NCI-H510A (cell line): Measurements from ENCODE around the gene SLC39A10.
"Not testable (repeated sequence)": the region's sequence is repeated elsewhere in the genome, so short reads cannot be mapped to it uniquely, and the experiment has no call there.

ENCODE experiments used
- DNase-seq: peaks from one replicate; lab custom pipeline; 2025; lab: John Stamatoyannopoulos, UW

The SLC39A10 gene, protein sequence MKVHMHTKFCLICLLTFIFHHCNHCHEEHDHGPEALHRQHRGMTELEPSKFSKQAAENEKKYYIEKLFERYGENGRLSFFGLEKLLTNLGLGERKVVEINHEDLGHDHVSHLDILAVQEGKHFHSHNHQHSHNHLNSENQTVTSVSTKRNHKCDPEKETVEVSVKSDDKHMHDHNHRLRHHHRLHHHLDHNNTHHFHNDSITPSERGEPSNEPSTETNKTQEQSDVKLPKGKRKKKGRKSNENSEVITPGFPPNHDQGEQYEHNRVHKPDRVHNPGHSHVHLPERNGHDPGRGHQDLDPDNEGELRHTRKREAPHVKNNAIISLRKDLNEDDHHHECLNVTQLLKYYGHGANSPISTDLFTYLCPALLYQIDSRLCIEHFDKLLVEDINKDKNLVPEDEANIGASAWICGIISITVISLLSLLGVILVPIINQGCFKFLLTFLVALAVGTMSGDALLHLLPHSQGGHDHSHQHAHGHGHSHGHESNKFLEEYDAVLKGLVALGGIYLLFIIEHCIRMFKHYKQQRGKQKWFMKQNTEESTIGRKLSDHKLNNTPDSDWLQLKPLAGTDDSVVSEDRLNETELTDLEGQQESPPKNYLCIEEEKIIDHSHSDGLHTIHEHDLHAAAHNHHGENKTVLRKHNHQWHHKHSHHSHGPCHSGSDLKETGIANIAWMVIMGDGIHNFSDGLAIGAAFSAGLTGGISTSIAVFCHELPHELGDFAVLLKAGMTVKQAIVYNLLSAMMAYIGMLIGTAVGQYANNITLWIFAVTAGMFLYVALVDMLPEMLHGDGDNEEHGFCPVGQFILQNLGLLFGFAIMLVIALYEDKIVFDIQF

DNA sequence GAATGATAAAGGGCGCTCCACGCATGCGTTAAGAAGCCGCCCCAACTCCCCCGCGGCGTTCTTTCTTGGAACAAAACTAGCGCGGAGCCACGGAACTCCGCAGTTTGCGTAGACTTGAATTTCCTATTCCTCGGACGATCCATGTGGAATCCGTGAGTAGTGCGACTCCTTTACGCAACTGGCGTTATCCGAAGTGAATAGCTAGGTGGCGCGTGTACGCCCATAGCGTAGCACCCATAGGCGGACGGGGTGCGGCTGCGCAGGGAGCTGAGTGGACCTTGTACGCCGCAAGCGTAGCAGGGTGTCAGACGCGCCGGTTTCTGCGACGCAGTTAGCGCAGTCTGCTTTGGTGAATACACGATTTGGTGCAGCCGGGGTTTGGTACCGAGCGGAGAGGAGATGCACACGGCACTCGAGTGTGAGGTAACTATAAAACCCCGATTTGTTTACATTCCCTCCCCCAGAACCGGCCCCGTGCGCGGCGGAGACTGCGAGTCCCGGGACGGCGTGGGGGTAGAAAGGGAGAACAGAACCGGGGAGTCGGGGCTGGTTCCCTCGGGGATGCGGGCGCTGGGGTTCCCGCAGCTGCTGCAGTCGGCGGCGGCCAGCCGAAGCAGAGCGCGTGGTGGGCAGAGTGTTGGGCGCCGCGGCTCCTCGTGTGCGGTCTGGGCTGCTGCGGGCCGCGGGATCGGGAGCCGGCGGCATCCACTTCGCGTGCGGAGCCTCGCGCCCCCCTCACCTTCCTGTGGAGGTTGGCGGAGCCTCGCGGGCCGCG is at the start of gene SLC39A10:
SLC39A10 (plus strand) TSS at position 368 of the 775 bp plus-strand sequence. CDS start 22,817 bp downstream, outside the sequence.
- DNase-seq = peak; percentile 92

DNA sequence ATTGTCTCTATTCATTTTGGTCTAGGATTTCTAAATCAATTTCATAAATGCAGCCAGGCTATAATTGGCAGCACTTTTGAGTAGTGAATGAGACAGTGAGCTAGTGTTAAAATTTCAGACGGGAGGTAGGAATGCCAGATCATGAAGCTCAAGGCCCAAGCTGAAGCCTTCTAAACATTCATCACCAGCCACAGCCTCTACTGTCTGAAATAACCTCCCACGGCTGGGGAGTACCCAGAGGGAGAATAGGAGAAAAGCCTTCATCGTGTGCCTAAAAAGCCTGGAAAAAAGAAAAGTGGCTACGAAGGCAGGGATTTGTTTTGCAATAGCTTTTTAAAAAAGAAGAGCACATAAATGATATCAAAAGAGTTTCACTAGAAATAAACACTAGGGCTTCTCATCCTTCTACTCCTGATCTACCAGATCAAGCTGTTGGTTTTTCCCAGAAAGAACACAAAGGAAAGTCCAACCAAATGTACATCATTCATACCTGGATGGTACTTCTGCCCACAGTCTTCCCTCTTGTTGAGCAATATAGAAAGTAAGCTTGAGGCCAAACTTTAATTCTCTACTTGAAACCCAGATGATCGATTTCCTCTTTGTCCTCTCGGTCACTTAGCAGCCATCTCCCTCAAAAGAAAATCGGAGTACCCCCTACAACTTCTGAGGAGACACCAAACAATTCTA is 48.1 kb upstream of the SLC39A10 start:
- DNase-seq = no peak

DNA sequence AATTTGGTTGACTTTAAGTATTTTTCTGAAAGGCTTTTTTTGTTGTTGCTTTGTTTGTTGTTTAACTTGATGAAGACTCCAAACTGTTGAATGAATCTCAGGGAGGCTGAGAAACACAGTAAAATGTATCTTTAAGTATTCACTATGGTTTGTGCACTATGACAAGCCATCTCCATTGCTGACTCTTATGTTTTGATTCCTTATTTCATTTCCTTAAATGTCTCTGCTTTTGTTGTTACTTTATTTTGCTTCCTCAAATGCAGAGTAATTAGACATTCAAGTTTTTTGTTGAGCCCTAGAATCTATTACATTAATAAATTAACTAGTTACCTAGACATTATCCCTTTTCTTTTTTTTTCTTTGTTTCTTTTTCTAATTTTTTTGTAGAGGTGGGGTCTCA is 46.3 kb upstream of the SLC39A10 start:
- no peak for DNase-seq

DNA sequence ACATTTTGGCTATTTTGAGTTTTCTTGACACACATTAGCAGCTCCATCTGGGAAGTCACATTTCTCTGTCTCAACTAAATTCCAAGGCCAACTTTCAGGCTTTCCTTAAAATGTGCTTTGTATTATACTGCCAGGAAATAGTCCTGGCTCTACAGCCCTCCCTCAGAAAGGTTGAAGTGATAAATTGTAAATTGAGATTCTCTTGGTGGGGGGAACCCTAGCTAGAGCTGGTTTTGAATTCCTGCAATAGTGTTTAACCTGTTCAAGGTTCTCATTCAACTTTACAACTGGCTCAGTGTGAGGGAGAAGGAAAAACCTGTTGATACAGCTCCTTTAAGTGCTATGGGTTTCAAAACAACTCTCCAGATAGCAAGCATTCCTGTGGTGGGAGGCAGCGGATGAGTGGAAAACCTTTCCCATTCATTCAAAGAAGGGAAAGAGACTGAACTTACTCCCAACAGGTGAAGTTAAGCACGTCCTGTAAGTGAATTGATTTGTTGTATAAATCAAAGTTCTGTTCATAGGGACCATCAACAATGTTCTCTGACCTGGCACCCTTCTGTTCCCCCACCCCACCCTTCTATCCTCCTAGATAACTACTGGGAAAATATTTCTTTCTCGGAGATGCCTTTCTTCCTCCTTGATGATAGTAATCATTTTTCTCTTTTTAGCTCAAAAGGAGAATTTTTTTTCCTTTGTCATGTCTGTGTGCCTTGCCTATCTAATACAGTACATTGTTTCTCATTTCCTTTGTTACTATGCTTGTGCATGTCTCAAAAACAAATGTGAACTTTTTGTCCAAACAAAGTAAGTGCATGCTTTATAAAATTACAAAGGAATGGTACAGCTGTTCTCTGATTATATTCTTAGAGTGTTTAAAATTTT is 44.2 kb upstream of the SLC39A10 start:
- no peak for DNase-seq

DNA sequence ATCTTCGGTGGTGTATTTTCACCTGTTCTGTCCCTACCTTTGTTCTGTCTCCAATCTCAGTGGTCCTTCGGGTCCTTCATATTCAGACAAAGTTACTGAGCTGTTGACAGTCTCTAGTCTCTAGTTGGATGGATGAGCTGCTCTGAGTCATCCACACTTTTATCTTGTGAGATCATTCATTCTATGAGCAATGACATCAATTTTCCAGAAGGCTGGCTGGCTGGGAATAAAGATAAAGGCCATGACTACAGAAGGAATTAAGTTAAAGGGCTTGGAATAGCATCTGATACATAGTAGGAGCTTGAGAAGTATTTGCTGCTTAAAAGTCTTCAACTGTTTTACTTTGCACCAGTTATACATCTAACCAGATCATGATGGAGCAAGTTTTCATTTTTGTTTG is 43.1 kb upstream of the SLC39A10 start:
- no peak for DNase-seq

DNA sequence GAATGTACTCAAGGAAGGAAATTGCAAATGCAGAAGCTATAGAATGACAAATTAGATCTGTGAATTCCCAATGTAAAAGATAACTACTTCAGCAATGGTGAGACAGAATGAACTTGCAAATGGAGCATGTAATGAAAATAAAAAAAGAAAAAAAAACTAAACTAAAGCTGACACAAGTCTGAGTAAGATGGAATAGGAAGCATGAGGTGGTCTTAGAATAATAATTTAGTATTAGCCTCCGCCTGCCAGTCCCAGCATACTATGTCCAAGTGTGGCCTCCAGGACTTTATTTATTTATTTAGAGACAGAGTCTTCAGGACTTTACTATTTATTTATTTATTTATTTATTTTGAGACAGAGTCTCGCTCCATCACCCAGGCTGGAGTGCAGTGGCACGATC is 37.4 kb upstream of the SLC39A10 start:
- DNase-seq = no peak

DNA sequence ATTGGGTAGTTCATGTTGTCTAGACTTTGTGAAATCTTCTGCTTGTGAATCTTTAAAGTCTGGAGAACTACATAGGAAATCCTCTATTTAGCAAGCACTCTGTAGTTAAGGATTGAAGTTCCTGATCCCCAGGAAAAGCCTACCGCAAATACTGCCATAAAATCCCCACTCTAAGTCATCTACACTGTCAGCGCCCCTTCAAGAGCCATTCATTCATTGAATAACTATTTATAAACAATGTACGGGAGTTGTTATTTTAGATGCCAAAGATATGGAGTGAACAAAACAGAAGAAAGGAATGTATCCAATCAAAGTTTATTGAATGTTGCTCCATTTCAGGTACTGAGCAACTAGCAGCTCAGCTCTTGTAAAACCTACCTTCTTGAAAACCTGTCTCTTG is 36.5 kb upstream of the SLC39A10 start:
- no peak for DNase-seq

DNA sequence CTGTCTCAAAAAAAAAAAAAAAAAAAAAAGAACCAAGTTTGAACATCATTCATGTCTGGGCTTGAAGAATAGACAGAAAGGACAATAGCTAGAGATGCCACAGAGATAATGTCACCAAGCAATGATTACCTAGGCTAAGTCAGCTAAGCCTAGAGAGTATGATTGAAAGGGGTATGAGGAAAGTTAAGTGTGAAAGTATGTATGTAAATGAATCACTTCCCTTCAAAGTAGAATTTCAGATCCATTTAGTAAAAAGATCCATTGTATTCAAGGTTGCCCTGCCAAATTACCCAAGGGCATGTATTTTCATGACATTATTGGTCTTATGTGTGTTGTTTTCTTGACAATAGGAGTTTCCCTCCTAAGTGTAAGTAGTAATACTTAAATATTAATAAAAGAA is 34.1 kb upstream of the SLC39A10 start:
- no peak for DNase-seq

DNA sequence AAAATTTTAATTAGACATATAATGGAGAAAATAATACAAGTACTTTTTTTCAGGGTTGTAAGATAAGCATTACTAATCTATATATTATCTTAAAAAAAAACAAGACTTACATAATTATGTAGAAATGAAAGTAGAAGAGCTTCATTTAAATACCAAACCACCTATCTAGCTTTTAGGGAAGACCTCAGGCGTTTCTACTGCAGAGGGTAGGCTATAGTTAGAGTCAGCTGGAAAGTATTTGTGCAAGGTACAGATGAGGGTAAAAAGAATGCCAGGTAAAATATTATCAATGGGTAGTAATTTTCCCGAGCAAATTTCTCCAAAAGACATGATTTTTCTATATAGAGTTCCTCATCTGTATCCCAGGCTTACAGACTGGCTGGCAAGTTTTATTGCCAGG is 30.5 kb upstream of the SLC39A10 start:
- no peak for DNase-seq

DNA sequence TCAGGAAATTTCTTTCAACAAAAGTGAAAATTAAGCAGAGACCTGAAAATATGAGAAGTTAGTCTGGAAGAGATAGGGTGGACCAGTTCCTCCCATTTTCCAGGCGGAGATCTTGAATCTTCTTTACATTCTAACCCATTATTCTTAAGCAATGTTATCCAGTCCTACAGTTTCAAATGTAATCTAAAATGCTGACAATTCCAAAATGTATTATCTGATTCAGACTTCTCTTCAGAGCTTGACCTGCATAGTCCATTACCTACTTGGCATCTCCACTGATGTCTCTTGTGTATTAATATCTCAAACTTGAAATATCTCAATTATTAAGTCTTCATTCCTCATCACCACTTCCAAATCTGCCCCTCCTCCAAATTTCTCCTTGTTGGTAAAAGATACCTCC is 28.4 kb upstream of the SLC39A10 start:
- DNase-seq = no peak

DNA sequence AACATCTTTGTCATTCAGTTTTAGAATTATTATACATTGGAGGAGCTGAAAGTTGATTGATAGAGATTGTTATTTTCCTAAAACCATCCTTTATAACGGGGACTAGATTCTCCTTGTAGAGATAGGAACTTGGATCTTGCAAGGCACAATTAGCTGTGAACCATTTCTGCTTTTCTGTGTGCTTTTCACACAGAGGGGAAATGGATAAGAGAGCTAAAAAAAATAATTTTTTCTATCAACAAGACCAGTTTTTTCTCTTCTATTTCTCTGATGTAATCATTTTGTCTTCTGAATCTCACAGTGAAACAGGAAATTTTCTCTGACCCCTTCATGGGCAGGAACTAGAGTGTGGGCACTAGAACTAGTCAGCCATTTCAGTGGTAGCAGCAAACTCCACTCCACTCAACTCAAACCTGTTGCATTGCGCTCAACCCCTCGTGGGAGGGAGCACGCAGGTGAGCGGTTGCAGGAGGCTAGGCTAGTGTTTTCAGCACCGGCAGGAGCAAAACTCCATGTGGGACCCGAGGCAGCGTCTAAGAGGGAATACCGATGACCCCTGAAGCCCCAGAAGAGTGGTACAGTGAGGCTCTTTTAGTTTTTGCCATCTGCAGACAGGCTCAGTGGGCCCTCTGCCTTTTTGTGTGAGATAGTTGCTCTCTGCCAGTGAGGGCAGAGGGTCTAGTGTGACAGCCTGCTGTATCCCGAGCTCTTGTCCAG is 24.0 kb upstream of the SLC39A10 start:
- DNase-seq = no peak

DNA sequence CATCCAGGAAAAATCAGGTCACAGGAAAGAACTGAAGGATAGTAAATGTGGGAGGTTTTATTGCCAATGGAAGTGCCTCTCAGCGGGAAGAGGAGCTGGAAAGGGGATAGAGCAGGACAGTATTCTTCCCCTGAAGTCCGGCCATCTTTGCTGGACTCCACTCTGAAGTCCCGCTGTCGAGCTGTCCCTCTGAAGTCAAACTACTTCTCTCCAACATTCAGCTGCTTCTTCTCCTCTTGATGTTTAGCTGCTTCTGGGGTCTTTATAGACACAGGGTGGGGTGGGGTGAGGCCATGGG is 23.5 kb upstream of the SLC39A10 start:
- no peak for DNase-seq

DNA sequence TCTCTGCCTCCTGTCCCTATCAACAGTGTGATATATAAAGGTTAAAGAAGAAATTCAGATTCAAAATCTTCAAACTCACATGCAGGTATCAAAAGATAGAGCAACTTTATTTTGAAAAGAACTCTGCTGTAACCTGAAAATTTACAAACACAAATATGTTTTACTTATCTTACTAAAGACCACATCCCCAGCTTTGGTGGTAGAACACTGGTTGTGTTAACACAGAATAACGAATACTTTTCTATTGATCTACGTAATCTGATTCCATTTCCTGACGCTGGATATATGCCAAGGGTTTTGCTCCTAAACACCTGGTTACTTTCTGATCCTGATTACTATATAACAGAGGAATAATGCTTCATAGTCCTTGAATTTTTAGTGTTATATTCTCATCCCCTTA is 23.1 kb upstream of the SLC39A10 start:
- DNase-seq = no peak

DNA sequence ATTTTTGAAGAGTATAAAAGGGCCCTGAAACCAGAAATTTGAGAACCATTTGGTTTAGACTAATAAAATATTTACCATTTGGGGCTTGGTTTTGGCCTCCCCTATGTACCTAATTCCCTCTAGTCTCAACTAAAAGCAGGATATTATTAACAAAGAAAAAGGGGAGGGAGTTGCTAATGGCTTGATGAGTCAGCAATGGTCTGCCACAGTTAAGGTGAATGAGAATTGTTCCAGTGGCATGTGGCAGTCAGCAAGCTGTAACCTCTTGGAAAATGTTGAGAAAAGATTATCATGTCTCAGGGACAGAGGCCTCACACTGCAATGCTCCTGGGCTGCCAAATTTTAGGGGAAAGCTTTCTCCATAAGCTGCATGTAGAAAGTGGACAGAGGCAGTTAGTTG is 20.1 kb upstream of the SLC39A10 start:
- DNase-seq = no peak

DNA sequence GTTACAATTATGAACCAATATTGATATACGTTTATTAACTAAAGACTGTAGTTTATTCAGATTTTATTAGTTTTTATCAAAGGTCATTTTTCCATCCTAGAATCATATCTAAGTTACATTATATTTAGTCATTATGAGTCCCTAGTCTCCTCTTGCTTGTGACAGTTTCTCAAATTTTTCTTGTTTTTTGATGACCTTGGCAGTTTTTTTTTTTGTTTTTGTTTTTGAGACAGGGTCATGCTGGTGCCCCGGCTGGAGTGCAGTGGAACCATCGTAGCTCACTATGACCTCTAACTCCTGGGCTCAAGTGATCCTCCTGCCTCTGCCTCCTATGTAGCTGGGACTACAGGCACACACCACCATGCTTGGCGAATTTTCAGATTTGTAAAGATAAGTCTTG is 18.3 kb upstream of the SLC39A10 start:
- no peak for DNase-seq

DNA sequence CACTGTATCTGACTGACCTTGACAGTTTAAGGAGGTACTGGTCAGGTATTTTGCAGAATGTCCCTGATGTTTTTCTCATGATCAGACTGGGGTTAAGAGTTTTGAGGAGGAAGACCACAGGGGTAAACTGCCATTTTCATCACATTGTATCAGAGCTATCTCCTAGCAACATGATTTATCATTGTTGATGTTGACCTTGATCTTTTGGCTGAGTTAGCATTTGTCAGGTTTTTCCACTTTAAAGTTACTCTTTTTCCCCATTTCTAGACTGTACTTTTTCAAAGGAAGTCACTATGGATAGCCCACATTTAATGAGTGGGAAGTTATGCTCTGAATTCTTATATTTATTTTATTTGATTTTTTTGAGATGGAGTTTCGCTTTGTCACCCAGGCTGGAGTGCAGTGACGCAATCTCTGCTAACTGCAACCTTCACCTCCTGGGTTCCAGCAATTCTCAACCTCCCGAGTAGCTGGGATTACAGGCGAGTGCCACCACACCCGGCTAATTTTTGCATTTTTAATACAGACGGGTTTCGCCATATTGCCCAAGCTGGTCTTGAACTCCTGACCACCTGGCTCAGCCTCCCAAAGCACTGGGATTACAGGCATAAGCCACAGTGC is 17.7 kb upstream of the SLC39A10 start:
- DNase-seq = no peak

DNA sequence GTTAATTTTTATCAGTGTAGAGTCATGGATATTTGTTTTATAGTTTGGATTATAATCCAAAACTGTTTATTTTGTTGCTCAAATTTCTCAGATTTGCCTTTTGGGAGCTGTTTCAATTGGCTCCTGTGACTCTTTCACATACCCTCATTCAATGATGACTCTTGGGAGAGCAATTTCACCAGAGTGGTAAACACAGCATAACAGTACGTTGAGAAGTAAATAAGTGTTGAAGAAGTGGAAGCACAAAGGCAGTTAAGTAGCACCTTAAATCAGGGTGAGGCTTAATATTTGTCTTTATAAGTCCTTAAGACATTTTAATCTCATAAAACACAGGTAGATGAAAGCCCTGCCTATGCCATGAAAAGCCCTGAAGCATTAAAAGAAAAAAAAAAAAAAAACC is 17.1 kb upstream of the SLC39A10 start:
- no peak for DNase-seq

DNA sequence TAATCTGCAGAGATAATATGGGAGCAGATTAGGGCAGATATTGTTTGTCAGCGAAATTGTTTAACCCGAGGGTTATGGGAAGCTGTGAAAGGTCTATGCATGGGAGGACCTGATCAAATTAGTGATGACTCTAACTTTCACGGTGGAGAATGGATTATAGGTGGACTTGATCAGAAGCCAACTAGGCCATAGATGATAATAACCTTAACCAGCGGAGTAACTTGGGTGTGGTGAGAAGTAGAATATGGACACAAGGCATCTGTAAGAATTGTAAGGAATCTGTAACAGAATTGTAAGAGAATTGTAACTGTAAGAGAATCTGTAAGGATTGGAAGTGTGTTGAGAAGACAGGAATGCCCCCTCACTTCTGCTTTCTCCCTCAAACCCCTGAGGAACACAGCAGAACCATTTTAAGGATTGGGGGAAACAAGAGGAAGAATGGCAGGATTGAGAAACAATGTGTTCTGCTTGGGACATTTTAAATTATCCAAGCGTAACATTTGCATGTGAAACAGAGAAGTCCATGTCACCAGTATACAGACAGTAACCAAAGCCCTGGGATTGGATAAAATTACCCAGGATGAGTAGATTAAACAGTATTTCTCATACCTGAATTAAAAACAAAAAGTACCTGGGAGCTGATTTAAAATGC is 14.9 kb upstream of the SLC39A10 start:
- DNase-seq = no peak

DNA sequence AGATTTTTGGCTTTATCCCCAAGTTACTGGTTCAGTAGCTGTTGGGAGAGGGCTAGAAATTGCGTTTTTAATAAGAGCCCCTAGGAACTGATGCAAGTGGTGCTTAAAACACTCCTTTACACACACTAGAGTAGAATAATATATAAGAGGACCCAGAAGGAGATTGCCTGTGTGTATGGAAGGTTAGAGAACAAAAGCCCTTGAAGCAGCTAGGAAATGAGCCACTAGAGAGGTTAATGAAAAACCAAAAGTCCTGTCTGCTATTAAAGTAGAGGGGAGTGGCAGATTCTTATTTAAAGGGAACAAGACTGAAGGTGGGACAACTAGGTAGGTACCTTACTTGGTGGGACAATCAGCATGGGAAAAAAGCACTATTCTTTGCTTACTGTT is 14.4 kb upstream of the SLC39A10 start:
- DNase-seq = no peak

DNA sequence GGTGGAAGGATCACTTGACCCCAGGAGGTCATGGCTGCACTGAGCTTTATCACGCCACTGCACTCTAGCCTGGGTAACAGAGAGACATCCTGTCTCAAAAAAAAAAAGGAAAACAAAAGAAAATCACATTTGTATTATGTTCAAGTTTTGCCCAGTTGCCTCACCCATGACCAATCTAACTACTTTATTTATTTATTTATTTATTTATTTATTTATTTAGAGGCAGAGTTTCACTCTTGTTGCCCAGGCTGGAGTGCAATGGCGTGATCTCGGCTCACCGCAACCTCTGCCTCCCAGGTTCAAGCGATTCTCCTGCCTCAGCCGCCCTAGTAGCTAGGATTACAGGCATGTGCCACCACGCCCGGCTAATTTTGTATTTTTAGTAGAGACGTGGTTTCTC is 12.3 kb upstream of the SLC39A10 start:
- DNase-seq = not testable (repeated sequence)
